Suppressor macrophage treated with lipopolysaccharide for 1 hour (primary cell): Measurements from ENCODE around the gene MRPS2.
"Not testable (repeated sequence)": the region's sequence is repeated elsewhere in the genome, so short reads cannot be mapped to it uniquely, and the experiment has no call there.

Experiments used
- DNase-seq, 3 donors: peaks; one replicate each; pipeline ENCODE4 v3.0.0-alpha.2; 2020 to 2022

The MRPS2 gene

GRCh38 chr9:135534826-135535225 lies 34.3 kb downstream of the MRPS2 start:
- not testable (repeated sequence) for DNase-seq

GRCh38 chr9:135535631-135536030 lies 35.1 kb downstream of the MRPS2 start:
- DNase-seq = not testable (repeated sequence)

- DNase-seq = no peak
Observed at GRCh38 chr9:135536216-135536615, 35.7 kb downstream of the MRPS2 start.

GRCh38 chr9:135543262-135543894 lies 42.9 kb downstream of the MRPS2 start:
- DNase-seq = not testable (repeated sequence)

GRCh38 chr9:135544981-135545635 lies 44.6 kb downstream of the MRPS2 start:
- DNase-seq = no peak

- not testable (repeated sequence) for DNase-seq
Observed at GRCh38 chr9:135545646-135546176, 45.2 kb downstream of the MRPS2 start, which contains the start of gene OBP2A. Gene OBP2A (plus strand): TSS chr9:135546126. CDS start chr9:135546181, 55 bp downstream.

- DNase-seq = not testable (repeated sequence)
Observed at GRCh38 chr9:135546792-135547617, 46.5 kb downstream of the MRPS2 start.

- no peak for DNase-seq
Observed at GRCh38 chr9:135547756-135548736, 47.6 kb downstream of the MRPS2 start.

GRCh38 chr9:135549478-135550343 lies 49.2 kb downstream of the MRPS2 start:
- not testable (repeated sequence) for DNase-seq

GRCh38 chr9:135550344-135550918 lies 49.9 kb downstream of the MRPS2 start:
- no peak for DNase-seq

GRCh38 chr9:135551031-135551430 lies 50.5 kb downstream of the MRPS2 start:
- DNase-seq = peak in 1 of 3 donors; percentile 9

- DNase-seq = no peak
Observed at GRCh38 chr9:135551456-135551855, 51.0 kb downstream of the MRPS2 start.

- no peak for DNase-seq
Observed at GRCh38 chr9:135552021-135552697, 51.7 kb downstream of the MRPS2 start.

- no peak for DNase-seq
Observed at GRCh38 chr9:135552698-135553171, 52.3 kb downstream of the MRPS2 start.
